Dendritic cell treated with granulocyte-macrophage colony-stimulating factor and Interleukin-4, amounts not matched to agents 40 ng/mL and 50 ng/mL, for 4 days (primary cell): ENCODE results near the gene LBR.
A peak's percentile ranks its signal among the peaks of the same experiment; 100 is the strongest.
"Not testable (repeated sequence)": the region's sequence is repeated elsewhere in the genome, so short reads cannot be mapped to it uniquely, and the experiment has no call there.

Experiments used
- H3K27ac Mint-ChIP-seq: one replicate; pipeline ENCODE4 v1.8.0; 2022; ENCODE audit warnings: mild to moderate bottlenecking, mixed read lengths
- H3K27me3 Mint-ChIP-seq: one replicate; pipeline ENCODE4 v1.8.0; 2022; ENCODE audit warnings: mild to moderate bottlenecking, mixed read lengths
- H3K36me3 Mint-ChIP-seq: one replicate; pipeline ENCODE4 v1.8.0; 2022; ENCODE audit warnings: low read depth, mixed read lengths
- H3K4me1 Mint-ChIP-seq: one replicate; pipeline ENCODE4 v1.8.0; 2022; ENCODE audit warnings: low read depth, mixed read lengths
- H3K4me3 Mint-ChIP-seq: one replicate; pipeline ENCODE4 v1.8.0; 2022; ENCODE audit warnings: mild to moderate bottlenecking, moderate library complexity, mixed read lengths
- H3K9me3 Mint-ChIP-seq: one replicate; pipeline ENCODE4 v1.8.0; 2022; ENCODE audit warnings: mixed read lengths
- intact Hi-C: fragments of 100-400 bp; cut with micrococcal nuclease; formaldehyde crosslinking; loops from one replicate; pipeline ENCODE4 v1.15.0; 2022

Gene LBR

GRCh38 chr1:225412803-225413351 lies 15.0 kb downstream of the LBR start:
- H3K36me3 Mint-ChIP-seq: peaks cover 84% of the 10 kb centered on the region

DNA sequence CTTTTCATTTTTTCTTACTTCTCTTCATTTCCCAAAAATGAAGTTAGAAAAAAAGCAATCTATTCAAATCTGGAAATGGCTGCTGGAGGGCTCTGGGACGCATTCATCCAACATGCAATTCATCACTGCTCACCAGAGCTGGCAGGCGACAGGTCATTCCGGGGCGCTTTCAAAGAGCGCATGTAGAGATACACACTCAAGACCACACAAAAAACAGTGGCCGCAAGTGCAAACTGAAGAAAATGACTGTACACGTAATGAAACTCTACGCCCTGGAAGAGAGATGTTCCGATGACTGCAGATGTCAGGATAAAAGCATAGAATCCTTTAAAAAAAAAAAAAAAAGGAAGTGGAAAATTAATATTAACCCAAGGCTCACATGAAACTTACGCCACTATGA lies 15.5 kb downstream of the LBR start:
- H3K36me3 Mint-ChIP-seq: peaks cover 83% of the 10 kb centered on the region
- H3K27me3 Mint-ChIP-seq: no peaks in the 10 kb centered on the region
- no peaks in the 10 kb centered on the region for H3K9me3 Mint-ChIP-seq
- intact Hi-C loops: no loop called here
- H3K27ac Mint-ChIP-seq: no peak overlapping the region
- no peak overlapping the region for H3K4me3 Mint-ChIP-seq
- peaks cover 20% of the 10 kb centered on the region for H3K4me1 Mint-ChIP-seq

More at GRCh38 chr1:225412803-225413351, 15.0 kb downstream of the LBR start:
- Mint-ChIP-seq H3K27me3 (no peaks in the 10 kb centered on the region), H3K4me3 (no peak overlapping the region), H3K27ac (no peak overlapping the region), H3K4me1 (peaks cover 20% of the 10 kb centered on the region), H3K9me3 (no peaks in the 10 kb centered on the region)
- intact Hi-C loops: no loop called here

DNA sequence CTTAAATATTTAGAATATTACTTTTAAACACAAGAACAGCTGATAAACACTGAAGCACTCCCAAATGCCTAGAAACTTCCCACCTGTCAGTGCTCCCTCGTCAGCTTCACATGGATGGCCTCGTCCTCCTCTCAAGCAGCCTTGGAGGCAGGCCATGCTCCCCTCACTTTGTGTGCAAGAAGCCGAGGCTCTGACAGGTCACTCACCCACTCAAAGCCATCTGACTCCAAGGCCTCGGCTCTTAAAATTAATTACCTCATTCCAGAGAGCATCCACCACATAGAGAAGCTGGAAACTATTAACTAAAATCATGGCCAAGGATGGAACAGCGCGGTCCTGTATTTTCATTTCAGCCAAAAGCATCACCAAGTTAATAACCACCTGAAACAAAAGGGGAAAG lies 17.8 kb downstream of the LBR start:
- H3K4me3 Mint-ChIP-seq: no peak overlapping the region
- no peaks in the 10 kb centered on the region for H3K27me3 Mint-ChIP-seq
- no peaks in the 10 kb centered on the region for H3K9me3 Mint-ChIP-seq
- H3K36me3 Mint-ChIP-seq: peaks cover 83% of the 10 kb centered on the region
- H3K4me1 Mint-ChIP-seq: peaks cover 20% of the 10 kb centered on the region
- intact Hi-C loops: no loop called here
- no peak overlapping the region for H3K27ac Mint-ChIP-seq

DNA sequence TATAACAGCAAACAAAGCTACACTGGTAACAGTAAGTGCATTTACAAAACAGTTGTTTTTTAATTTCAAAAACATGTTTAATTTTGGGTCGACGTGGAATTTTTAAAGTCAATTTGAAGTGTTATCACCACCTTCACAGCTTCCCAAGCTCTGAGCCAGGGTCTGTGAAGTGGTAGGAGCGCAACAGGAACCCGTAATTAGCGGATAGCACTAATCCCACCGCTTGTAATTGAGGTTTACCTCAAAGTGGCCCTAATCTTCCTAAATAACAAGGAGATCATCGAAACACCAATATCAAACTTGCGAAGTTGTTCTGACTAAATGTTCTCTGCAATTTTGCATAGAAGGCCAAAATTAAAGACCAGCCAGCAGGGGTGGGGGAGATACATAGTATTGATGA lies 18.8 kb downstream of the LBR start:
- Mint-ChIP-seq H3K36me3 (peaks cover 84% of the 10 kb centered on the region), H3K4me1 (peaks cover 10% of the 10 kb centered on the region), H3K27ac (no peak overlapping the region), H3K9me3 (no peaks in the 10 kb centered on the region), H3K4me3 (no peak overlapping the region), H3K27me3 (no peaks in the 10 kb centered on the region)
- intact Hi-C loops: no loop called here

DNA sequence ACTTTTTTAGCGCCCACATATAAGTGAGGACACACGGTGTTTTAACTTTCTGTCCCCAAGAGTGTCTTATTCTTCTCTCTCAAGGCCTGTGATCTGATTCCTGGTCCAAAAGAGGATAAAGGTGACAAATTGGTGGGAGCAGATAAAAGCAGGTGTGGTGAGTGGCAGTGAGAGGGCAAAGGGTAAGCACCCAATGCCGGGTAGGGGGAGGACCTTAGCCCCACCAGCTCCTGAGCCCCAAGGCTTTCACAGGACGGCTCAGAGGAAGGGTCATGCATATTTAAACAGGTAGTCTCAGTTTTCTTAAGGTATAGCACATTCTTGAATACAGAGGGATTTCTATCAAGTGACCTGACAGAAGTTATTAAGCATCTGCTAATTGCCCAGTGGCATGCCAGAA lies 19.6 kb downstream of the LBR start:
- Mint-ChIP-seq H3K27me3 (no peaks in the 10 kb centered on the region), H3K27ac (no peak overlapping the region), H3K4me1 (peaks cover 5% of the 10 kb centered on the region), H3K9me3 (no peaks in the 10 kb centered on the region), H3K4me3 (no peak overlapping the region), H3K36me3 (peaks cover 92% of the 10 kb centered on the region)
- intact Hi-C loops: no loop called here

DNA sequence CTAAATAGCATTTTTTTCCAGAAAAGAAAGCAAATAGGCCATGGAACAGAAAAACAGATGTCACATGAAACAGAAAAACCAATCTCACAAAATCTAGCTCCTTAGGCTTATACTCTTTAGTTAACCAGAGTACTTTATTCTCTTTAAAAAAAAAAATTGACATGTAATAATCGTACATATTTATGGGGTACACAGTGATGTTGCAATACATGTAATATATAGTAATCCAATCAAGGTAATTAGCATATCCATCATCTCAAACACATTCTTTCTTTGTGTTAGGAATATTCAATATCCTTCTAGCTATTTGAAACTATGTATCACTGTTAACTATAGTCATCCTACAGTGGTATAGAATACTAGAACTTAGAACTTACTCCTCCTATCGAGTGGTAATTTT lies 20.1 kb downstream of the LBR start:
- peaks cover 93% of the 10 kb centered on the region for H3K36me3 Mint-ChIP-seq
- no peak overlapping the region for H3K4me3 Mint-ChIP-seq
- no peaks in the 10 kb centered on the region for H3K9me3 Mint-ChIP-seq
- no peak overlapping the region for H3K27ac Mint-ChIP-seq
- peaks cover 5% of the 10 kb centered on the region for H3K4me1 Mint-ChIP-seq
- no peaks in the 10 kb centered on the region for H3K27me3 Mint-ChIP-seq
- intact Hi-C loops: no loop called here

- H3K27ac Mint-ChIP-seq: peak overlapping the region; percentile 38
- no peaks in the 10 kb centered on the region for H3K9me3 Mint-ChIP-seq
- intact Hi-C loops: no loop called here
- no peak overlapping the region for H3K4me3 Mint-ChIP-seq
- H3K27me3 Mint-ChIP-seq: no peaks in the 10 kb centered on the region
- peaks cover under 1% of the 10 kb centered on the region for H3K4me1 Mint-ChIP-seq
- peaks cover 88% of the 10 kb centered on the region for H3K36me3 Mint-ChIP-seq
Observed at GRCh38 chr1:225406976-225407725, 20.7 kb downstream of the LBR start.

DNA sequence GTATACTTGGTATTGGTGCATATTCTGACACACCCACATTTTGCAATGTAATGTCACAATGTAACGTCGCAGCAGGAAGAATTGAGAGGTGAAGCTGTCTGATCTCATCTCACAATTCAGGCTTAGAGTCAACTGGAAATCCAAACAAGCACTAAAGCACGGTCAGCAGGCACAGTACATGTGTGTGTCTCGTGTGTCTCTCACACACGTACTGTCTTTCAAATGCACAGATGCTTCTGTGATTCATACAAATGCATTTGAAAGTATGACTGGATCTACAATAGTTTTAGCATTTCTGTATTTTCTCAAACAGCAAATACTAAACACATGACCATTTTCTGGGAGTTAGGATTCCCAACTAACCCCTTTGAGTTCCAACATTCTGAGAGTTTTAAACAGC lies 26.9 kb downstream of the LBR start:
- Mint-ChIP-seq H3K27me3 (no peaks in the 10 kb centered on the region), H3K36me3 (peaks cover 83% of the 10 kb centered on the region), H3K4me1 (no peaks in the 10 kb centered on the region), H3K27ac (no peak overlapping the region), H3K4me3 (no peak overlapping the region), H3K9me3 (no peaks in the 10 kb centered on the region)
- intact Hi-C loops: no loop called here

DNA sequence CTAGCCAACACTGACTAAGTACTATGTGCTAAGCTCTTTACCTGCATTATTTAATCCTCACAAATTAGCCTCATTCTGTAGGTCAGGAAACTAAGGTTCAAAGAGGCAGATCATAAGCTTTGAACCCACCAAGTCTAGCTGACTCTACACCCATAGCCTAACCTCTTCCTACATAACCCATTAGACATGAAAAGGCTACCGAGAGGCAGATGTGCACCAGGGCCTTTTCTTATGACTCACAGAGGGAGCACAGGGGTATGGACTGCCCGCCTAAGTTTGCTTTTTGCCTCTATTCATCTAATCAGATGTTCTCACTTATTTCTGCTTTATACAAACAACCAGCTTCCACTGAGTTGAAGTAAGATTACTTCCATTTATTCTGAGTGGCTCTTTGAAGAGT lies 31.5 kb downstream of the LBR start:
- intact Hi-C loops: no loop called here
- H3K27ac Mint-ChIP-seq: no peak overlapping the region
- H3K4me3 Mint-ChIP-seq: no peak overlapping the region
- no peaks in the 10 kb centered on the region for H3K4me1 Mint-ChIP-seq
- no peaks in the 10 kb centered on the region for H3K9me3 Mint-ChIP-seq
- H3K27me3 Mint-ChIP-seq: no peaks in the 10 kb centered on the region
- peaks cover 58% of the 10 kb centered on the region for H3K36me3 Mint-ChIP-seq

GRCh38 chr1:225389843-225390242 lies 38.0 kb downstream of the LBR start:
- Mint-ChIP-seq H3K4me1 (no peaks in the 10 kb centered on the region), H3K27me3 (peaks cover 2% of the 10 kb centered on the region), H3K4me3 (no peak overlapping the region), H3K36me3 (no peaks in the 10 kb centered on the region), H3K9me3 (no peaks in the 10 kb centered on the region), H3K27ac (no peak overlapping the region)
- intact Hi-C loops: no loop called here

GRCh38 chr1:225388372-225388771 lies 39.5 kb downstream of the LBR start:
- H3K36me3 Mint-ChIP-seq: no peaks in the 10 kb centered on the region
- no peak overlapping the region for H3K27ac Mint-ChIP-seq
- intact Hi-C loops: no loop called here
- H3K4me1 Mint-ChIP-seq: no peaks in the 10 kb centered on the region
- H3K9me3 Mint-ChIP-seq: no peaks in the 10 kb centered on the region
- H3K4me3 Mint-ChIP-seq: no peak overlapping the region
- H3K27me3 Mint-ChIP-seq: peaks cover 2% of the 10 kb centered on the region

DNA sequence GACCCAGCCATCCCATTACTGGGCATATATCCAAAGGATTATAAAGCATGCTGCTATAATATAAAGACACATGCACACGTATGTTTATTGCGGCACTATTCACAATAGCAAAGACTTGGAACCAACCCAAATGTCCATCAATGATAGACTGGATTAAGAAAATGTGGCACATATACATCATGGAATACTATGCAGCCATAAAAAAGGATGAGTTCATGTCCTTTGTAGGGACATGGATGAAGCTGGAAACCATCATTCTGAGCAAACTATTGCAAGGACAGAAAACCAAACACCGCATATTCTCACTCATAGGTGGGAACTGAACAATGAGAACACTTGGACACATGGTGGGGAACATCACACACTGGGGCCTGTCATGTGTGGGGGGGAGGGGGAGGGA lies 41.0 kb downstream of the LBR start:
- intact Hi-C loops, H3K9me3 Mint-ChIP-seq, H3K27ac Mint-ChIP-seq, H3K36me3 Mint-ChIP-seq, H3K4me1 Mint-ChIP-seq, H3K27me3 Mint-ChIP-seq, H3K4me3 Mint-ChIP-seq: not testable (repeated sequence)

DNA sequence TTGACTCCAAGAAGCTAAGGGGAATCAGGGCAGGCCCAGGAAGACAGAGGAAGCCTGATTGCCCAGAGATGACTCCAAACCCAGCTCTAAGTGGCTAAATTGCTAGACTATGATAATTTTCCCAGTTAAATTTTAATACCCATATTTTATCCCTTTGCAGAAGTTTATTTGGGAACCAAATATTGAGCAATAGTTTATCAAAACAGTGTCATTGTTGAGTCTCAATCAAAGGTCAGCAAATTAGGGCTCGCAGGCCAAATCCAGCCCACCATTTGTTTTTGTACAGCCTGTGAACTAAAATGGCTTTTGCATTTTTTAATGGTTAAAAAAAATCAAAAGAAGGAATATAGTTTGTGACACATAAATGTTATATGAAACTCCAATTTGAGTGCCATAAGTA lies 47.1 kb downstream of the LBR start:
- H3K4me3 Mint-ChIP-seq: no peak overlapping the region
- intact Hi-C loops: no loop called here
- no peak overlapping the region for H3K27ac Mint-ChIP-seq
- H3K9me3 Mint-ChIP-seq: no peaks in the 10 kb centered on the region
- no peaks in the 10 kb centered on the region for H3K4me1 Mint-ChIP-seq
- H3K27me3 Mint-ChIP-seq: no peaks in the 10 kb centered on the region
- H3K36me3 Mint-ChIP-seq: no peaks in the 10 kb centered on the region

DNA sequence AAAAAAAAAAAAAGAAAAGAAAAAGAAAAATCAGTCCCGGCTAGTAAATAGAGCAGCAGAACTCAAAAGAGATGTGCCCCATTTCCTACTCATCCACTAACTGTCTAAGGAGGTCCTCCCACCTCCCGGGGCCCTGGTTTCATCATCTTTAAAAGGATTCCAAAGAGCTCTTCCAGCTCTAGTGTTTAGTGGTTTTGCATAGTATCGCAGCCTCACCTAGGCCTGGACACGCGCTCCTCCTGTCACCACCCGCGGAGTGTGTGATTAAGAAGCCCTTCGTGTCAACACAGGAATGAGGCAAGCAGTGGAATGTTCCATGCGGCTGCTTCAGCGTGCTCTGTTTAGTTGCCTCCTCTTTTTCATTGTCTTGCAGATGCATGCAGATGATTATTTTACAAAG lies 49.0 kb downstream of the LBR start:
- Mint-ChIP-seq H3K27me3 (no peaks in the 10 kb centered on the region), H3K36me3 (no peaks in the 10 kb centered on the region), H3K9me3 (no peaks in the 10 kb centered on the region), H3K4me1 (no peaks in the 10 kb centered on the region), H3K4me3 (no peak overlapping the region), H3K27ac (no peak overlapping the region)
- intact Hi-C loops: no loop called here

GRCh38 chr1:225374996-225375395 lies 52.8 kb downstream of the LBR start:
- intact Hi-C loops: no loop called here
- no peaks in the 10 kb centered on the region for H3K36me3 Mint-ChIP-seq
- H3K4me1 Mint-ChIP-seq: no peaks in the 10 kb centered on the region
- H3K27me3 Mint-ChIP-seq: no peaks in the 10 kb centered on the region
- no peaks in the 10 kb centered on the region for H3K9me3 Mint-ChIP-seq
- H3K27ac Mint-ChIP-seq: no peak overlapping the region
- no peak overlapping the region for H3K4me3 Mint-ChIP-seq
